ENCODE data around the gene TRMT44. TPM values are rescaled to one million over a fixed set of nuclear protein-coding genes. Genes with fewer than 3 reads are reported as not detected.

TRMT44 gene
- total RNA-seq, 1 donor, result 21.7 TPM

- no peak overlapping the region for H3K4me3 ChIP-seq (ENCODE audit: insufficient read depth, low read length)
- H3K27ac ChIP-seq (ENCODE audit: low read depth, low read length), result no peak overlapping the region
- DNase-seq (ENCODE audit: insufficient read length, low spot score, missing footprints), result no peak
- no peaks in the 10 kb centered on the region for H3K9me3 ChIP-seq (ENCODE audit: low read depth, low read length)
- no peaks in the 10 kb centered on the region for H3K27me3 ChIP-seq (ENCODE audit: insufficient read depth, low read length)
- H3K4me1 ChIP-seq (ENCODE audit: insufficient read depth, low read length), result no peaks in the 10 kb centered on the region
- peaks cover 4% of the 10 kb centered on the region for H4K20me1 ChIP-seq (ENCODE audit: insufficient read depth, low read length)
- TF ChIP-seq, protein P1, sequence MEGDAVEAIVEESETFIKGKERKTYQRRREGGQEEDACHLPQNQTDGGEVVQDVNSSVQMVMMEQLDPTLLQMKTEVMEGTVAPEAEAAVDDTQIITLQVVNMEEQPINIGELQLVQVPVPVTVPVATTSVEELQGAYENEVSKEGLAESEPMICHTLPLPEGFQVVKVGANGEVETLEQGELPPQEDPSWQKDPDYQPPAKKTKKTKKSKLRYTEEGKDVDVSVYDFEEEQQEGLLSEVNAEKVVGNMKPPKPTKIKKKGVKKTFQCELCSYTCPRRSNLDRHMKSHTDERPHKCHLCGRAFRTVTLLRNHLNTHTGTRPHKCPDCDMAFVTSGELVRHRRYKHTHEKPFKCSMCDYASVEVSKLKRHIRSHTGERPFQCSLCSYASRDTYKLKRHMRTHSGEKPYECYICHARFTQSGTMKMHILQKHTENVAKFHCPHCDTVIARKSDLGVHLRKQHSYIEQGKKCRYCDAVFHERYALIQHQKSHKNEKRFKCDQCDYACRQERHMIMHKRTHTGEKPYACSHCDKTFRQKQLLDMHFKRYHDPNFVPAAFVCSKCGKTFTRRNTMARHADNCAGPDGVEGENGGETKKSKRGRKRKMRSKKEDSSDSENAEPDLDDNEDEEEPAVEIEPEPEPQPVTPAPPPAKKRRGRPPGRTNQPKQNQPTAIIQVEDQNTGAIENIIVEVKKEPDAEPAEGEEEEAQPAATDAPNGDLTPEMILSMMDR (IDR thresholded peaks at IDR 0.05; ENCODE audit: extremely low read depth, low read depth, low read length), result no peak
- no peak overlapping the region for H3K4me2 ChIP-seq (ENCODE audit: insufficient read depth, low read length)
- peaks cover 46% of the 10 kb centered on the region for H3K36me3 ChIP-seq (ENCODE audit: insufficient read depth, low read length)
- no peak overlapping the region for H2AFZ ChIP-seq (ENCODE audit: low read length)
- no peaks in the 10 kb centered on the region for H3K79me2 ChIP-seq (ENCODE audit: insufficient read depth, low read length)
These were observed 25.3 kb downstream of the TRMT44 start for GRCh38 chr4:8465615-8466611.

- Histone ChIP-seq H3K27ac (ENCODE audit: low read depth, low read length) (no peak overlapping the region), H3K4me1 (ENCODE audit: insufficient read depth, low read length) (peaks cover 3% of the 10 kb centered on the region), H3K27me3 (ENCODE audit: insufficient read depth, low read length) (no peaks in the 10 kb centered on the region), H3K9me3 (ENCODE audit: low read depth, low read length) (no peaks in the 10 kb centered on the region), H3K4me2 (ENCODE audit: insufficient read depth, low read length) (no peak overlapping the region), H3K4me3 (ENCODE audit: insufficient read depth, low read length) (no peak overlapping the region), H4K20me1 (ENCODE audit: insufficient read depth, low read length) (peaks cover 4% of the 10 kb centered on the region), H2AFZ (ENCODE audit: low read length) (no peak overlapping the region), H3K36me3 (ENCODE audit: insufficient read depth, low read length) (peaks cover 42% of the 10 kb centered on the region), H3K79me2 (ENCODE audit: insufficient read depth, low read length) (no peaks in the 10 kb centered on the region)
- DNase-seq (ENCODE audit: insufficient read length, low spot score, missing footprints), result no peak
- TF ChIP-seq, protein P1 (IDR thresholded peaks at IDR 0.05; ENCODE audit: extremely low read depth, low read depth, low read length), result no peak
These were observed 26.4 kb downstream of the TRMT44 start for GRCh38 chr4:8467016-8467415.

GRCh38 chr4:8468746-8469535, 28.4 kb downstream of the TRMT44 start:
- no peak overlapping the region for H3K27ac ChIP-seq (ENCODE audit: low read depth, low read length)
- no peaks in the 10 kb centered on the region for H3K9me3 ChIP-seq (ENCODE audit: low read depth, low read length)
- peaks cover 21% of the 10 kb centered on the region for H3K4me1 ChIP-seq (ENCODE audit: insufficient read depth, low read length)
- no peak overlapping the region for H3K4me3 ChIP-seq (ENCODE audit: insufficient read depth, low read length)
- TF ChIP-seq, protein P1 (IDR thresholded peaks at IDR 0.05; ENCODE audit: extremely low read depth, low read depth, low read length), result peak; percentile 95
- H2AFZ ChIP-seq (ENCODE audit: low read length), result no peak overlapping the region
- peaks cover 12% of the 10 kb centered on the region for H4K20me1 ChIP-seq (ENCODE audit: insufficient read depth, low read length)
- no peaks in the 10 kb centered on the region for H3K79me2 ChIP-seq (ENCODE audit: insufficient read depth, low read length)
- peaks cover 42% of the 10 kb centered on the region for H3K36me3 ChIP-seq (ENCODE audit: insufficient read depth, low read length)
- no peaks in the 10 kb centered on the region for H3K27me3 ChIP-seq (ENCODE audit: insufficient read depth, low read length)
- no peak overlapping the region for H3K4me2 ChIP-seq (ENCODE audit: insufficient read depth, low read length)
- peak; percentile 96 for DNase-seq (ENCODE audit: insufficient read length, low spot score, missing footprints)
